ENCODE measurements around the gene IL21R.

DNA sequence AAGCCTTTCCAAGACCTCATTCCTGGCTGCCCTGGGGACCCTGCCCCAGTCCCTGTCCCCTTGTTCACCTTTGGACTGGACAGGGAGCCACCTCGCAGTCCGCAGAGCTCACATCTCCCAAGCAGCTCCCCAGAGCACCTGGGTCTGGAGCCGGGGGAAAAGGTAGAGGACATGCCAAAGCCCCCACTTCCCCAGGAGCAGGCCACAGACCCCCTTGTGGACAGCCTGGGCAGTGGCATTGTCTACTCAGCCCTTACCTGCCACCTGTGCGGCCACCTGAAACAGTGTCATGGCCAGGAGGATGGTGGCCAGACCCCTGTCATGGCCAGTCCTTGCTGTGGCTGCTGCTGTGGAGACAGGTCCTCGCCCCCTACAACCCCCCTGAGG, 38.7 kb upstream of the IL21R start:
- TF ChIP-seq POLR2A (IDR thresholded peaks at IDR 0.05; ENCODE audit: low read length) (no peak), GATA1 (IDR thresholded peaks at IDR 0.05; ENCODE audit: low read depth, low read length) (no peak)
